ENCODE measurements around the gene HCN4.

DNA sequence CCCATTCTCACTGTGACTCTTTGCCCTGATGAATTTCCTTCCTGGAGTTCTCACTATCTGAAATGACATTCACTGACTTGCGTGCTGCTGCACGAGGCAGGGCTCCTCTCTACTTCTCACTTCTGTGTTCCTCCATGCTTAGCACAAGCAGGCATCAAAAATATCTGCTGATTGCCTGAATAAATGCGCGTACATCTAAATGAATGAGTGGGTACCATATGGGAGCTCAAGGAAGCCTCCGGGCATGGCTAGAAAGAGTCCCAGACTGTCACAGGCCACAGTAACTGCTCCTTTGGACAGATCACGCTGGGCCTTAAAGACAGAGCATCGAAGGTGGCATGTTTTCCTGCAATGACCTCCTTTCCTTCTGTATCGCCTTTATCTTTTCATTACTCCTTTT lies 31.6 kb downstream of the HCN4 start:
- TF ChIP-seq, protein P1, sequence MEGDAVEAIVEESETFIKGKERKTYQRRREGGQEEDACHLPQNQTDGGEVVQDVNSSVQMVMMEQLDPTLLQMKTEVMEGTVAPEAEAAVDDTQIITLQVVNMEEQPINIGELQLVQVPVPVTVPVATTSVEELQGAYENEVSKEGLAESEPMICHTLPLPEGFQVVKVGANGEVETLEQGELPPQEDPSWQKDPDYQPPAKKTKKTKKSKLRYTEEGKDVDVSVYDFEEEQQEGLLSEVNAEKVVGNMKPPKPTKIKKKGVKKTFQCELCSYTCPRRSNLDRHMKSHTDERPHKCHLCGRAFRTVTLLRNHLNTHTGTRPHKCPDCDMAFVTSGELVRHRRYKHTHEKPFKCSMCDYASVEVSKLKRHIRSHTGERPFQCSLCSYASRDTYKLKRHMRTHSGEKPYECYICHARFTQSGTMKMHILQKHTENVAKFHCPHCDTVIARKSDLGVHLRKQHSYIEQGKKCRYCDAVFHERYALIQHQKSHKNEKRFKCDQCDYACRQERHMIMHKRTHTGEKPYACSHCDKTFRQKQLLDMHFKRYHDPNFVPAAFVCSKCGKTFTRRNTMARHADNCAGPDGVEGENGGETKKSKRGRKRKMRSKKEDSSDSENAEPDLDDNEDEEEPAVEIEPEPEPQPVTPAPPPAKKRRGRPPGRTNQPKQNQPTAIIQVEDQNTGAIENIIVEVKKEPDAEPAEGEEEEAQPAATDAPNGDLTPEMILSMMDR (IDR thresholded peaks at IDR 0.05): no peak
- TF ChIP-seq POLR2A (IDR thresholded peaks at IDR 0.05): no peak
